HG03571 (cell line): ENCODE results near the gene FATE1.

Source experiments
- ATAC-seq: cut with Tn5 transposase; IDR thresholded peaks from one replicate; pipeline ENCODE4 v1.9.1; 2021; ENCODE audit not compliant: unreplicated experiment

The FATE1 gene

DNA sequence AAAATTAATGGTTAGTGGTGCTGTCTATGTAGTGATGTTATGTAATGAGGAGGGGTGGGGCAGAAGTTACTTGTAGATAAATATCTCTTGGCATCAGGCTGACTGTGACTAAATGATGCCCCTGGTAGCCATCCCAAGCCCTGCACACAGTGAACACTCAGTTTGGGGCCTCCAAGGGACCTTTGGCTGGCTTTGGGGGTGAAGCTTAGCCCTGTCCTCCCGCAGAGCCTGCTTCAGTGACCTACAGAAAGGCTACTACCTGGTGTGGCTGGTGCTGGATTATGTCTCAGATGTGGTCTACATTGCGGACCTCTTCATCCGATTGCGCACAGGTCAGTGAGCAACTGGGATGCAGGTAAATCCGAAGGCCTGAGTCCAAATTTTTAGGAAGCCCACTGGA, 26.5 kb downstream of the FATE1 start:
- no peak for ATAC-seq

DNA sequence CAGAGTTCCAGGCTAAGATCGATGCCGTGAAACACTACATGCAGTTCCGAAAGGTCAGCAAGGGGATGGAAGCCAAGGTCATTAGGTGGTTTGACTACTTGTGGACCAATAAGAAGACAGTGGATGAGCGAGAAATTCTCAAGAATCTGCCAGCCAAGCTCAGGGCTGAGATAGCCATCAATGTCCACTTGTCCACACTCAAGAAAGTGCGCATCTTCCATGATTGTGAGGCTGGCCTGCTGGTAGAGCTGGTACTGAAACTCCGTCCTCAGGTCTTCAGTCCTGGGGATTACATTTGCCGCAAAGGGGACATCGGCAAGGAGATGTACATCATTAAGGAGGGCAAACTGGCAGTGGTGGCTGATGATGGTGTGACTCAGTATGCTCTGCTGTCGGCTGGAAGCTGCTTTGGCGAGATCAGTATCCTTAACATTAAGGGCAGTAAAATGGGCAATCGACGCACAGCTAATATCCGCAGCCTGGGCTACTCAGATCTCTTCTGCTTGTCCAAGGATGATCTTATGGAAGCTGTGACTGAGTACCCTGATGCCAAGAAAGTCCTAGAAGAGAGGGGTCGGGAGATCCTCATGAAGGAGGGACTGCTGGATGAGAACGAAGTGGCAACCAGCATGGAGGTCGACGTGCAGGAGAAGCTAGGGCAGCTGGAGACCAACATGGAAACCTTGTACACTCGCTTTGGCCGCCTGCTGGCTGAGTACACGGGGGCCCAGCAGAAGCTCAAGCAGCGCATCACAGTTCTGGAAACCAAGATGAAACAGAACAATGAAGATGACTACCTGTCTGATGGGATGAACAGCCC, 28.0 kb downstream of the FATE1 start:
- ATAC-seq = no peak

DNA sequence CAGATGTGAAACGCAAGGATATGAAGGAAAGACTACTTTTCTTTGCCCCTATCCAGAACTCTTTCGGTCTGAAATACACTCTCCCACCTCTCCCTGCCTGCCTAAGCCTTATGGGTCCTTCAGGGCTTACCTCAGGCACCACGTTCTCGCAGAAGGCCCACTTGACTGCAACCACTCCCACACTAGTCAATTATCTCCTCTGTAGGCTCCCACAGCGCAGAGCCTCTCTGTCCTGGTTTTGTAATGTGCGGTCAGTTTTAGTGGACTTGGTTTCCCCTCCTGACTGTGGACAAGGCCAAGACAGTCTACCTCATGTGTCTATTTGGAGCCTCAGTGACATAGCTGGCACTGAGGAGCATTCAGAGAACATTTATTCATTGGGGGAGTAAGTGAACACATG, 29.8 kb downstream of the FATE1 start:
- no peak for ATAC-seq

DNA sequence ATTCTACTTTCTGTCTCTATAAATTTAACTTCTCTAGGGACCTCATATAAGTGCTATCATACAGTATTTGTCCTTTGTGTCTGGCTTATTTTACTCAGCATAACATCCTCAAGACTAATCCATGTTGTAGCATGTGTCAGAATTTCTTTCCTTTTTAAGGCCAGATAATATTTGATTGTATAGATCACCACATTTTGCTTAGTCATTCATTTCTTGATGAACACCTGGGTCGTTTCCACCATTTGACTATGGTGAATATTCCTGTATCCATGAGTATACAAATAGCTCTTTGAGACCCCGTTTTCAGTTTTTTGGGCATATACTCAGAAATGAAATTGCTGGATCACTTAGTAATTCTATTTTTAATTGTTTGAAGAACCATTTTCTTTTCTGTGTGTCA, 30.7 kb downstream of the FATE1 start:
- no peak for ATAC-seq

DNA sequence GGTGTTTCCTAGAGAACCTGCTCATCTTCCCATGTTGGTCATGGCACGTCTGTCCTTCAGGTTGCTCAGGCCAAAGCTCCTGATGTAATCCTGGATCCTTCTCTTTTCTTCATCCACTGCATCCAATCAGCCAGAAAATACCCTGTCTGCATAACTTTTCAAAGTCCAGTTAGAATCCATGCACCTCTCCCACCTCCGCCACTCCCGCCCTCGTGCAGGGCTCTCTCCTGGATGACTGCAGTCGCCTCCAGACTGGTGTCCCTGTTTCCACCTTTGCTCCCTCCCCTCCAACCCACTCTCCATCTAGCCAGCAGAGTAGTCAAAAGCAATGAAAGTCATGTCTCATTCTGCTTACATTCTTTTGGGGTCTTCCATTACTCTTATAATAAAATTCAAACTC, 34.7 kb downstream of the FATE1 start:
- ATAC-seq = no peak

DNA sequence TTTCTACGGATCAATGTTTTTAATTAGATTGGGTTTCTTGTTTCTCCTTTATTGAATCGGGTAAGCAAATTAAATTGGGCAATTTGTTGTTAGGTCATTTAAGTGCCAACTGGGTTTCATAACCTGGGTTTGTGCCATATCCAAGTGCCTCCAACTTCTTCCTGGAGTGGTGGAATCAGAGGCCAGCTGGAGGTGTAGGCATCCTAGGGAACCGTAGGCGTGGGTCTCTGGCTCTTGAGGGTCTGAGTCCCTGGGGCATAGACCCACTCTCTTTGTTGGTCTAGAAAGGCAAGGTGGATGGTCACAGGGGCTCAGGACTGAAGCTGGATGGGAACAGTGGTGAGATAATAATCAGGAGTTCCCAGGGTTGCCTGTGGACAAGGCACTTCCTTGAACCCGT, 37.0 kb downstream of the FATE1 start:
- no peak for ATAC-seq

DNA sequence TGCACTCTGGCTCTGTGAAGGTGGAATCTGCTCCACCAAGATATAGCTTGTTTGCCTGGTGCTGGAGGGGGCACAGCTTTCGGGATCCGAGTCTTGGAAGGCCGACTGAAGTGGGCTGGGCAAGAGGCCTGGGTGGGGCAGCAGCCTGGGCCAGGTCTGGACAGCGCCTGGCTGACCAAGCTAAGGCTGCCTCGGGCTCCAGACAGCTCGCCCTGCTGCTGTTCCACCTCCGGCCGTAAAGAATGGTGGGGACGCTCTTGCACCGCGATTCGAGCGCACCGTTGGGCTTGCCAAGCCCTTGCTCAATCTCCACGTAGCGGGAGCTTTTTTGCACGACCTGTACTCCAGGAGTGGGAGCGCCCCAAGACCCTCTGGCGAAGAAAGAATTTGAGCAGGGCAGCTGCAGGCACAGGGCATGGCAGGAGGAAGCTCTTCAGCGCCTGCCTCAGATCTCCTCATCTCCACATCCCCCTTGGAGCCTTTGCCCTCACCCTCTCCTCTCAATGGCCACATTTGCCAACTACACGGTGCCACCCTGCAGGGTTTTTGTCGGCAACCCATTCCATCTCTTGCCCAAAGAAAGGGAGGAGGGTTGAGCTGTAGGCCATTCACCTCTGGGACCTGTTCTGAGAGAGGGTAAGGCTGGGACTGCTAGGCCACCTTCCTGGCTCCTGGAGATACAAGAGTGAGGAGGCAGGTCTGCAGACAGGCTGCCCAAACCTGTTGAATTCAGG, 37.6 kb downstream of the FATE1 start:
- no peak for ATAC-seq

DNA sequence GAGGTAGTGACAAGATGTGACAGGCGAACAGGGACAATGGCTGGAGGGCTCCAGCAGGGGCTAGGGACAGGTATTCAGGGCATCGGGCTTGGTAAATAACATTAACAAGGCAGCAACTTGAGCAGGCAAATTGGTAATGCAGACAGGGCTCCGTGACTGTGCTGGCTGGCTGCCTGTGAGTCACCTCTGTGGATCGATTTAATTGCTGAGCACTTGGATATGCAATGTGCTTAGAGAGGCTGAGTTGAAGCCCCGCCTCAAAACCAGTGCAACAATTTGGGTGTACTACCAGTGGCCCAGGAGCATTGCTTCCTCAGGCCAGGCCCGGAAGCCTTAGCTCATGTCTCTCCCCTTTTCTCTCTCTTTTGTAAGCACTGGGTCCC, 38.2 kb downstream of the FATE1 start:
- ATAC-seq = no peak

DNA sequence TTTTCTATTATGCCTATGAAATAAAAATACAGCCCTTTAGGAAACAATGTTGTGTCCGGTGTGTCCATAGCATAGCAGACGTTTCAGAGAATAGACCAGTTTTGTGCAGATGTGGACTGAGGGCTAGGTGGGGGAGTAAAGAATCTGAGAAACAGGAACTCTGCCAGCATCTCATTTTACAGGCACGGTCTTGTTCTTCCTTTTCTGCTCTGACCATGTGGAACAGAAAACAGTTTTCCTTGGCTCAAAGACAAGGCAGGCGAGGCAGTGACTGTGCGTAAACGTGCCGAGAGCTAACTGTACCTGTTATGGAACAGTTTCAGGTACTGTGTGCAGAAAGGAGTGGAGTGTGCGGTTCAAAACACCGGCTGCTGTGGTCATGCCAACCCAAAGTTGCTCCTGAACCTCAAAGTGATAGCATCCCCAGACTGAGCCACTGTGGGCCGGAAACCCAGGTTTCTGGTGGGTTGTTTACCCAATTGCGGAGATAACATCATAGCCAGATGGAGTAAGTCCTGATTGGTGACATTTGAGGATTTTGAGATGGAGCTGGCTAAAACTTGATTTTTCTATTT, 38.9 kb downstream of the FATE1 start:
- ATAC-seq = no peak

DNA sequence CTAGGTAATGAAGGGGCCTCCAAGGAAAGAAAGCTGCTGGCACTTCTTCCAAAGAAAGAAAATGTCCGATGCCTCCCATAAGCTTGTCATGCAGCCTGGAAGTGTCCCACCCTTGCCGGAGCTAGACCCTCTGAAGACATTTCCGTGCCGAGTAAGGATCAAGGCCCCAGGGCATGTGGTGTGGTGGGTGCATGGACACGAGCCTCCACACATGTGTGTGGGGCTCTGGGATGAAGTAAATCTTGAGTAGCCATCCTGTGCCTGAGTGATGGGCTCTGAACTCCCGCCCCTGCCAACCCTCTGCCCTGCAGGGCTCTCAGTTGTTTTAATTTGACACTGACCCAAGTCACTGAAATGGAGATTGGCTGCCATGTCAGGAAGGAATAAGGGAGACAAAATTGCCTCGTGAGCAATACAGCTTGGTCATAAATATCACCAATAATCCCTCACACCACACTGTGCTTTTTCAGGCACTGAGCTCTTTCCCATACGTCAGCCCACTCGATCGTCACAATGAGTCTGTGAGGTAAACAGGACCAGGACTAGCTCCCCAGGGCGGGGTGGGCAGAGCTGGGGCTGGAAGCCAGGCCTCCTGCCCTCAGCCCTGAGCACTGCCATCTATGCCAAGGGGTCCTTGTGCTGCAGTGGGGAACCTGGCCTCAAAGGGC, 43.3 kb downstream of the FATE1 start:
- no peak for ATAC-seq

DNA sequence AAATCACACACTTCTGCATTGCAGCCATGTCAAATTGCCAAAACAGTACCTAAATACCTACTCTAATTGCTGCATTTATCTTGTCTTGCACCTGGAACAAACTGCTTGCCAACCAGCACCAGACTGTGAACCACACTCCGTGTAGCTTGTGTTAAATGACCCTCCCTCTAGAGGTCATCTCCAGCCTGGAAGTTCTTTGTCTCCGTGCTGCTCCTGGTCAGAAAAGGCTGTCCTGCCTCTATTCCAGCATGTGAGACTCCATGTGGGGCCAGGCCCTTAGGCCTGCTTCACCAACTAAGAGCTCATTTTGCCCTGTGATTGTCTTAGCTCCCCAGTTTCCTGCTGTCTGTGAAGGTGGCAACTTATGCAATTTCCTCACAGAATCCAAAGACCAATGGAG, 47.0 kb downstream of the FATE1 start:
- no peak for ATAC-seq

DNA sequence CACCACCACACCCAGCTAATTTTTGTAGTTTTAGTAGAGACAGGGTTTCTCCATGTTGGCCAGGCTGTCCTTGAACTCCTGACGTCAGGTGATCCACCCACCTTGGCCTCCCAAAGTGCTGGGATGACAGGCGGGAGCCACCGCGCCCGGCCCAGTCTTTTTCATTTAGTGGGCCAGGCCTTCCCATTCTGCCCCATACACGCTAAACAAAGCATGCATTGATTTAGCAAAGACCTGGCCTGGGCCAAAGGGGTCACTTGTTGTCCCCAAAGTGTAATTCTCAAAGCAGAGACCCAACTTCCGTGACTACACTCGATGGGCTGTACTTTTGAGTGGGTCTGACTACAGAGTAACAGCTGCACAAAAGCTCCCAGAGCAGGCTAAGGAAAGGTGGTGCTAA, 47.9 kb downstream of the FATE1 start:
- ATAC-seq = no peak

DNA sequence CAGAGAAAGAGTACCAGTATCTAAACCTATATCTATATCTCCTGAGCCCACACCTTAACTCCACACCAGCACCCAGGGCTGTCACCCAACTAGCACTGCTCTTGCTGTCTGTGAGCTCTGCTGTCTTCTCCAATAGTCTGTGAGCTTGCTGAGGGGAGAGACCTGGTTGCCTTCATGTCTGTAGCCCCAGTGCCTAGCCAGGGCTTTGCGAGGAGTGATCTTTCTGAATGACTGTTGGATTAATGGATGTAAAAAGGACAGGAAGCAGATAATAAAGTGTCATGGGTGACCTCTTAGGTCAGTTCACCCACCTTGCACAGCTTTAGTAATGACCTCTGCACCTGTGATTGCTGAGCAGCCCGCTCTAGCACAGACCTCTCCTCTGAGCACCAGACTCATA, 49.2 kb downstream of the FATE1 start:
- ATAC-seq = no peak

DNA sequence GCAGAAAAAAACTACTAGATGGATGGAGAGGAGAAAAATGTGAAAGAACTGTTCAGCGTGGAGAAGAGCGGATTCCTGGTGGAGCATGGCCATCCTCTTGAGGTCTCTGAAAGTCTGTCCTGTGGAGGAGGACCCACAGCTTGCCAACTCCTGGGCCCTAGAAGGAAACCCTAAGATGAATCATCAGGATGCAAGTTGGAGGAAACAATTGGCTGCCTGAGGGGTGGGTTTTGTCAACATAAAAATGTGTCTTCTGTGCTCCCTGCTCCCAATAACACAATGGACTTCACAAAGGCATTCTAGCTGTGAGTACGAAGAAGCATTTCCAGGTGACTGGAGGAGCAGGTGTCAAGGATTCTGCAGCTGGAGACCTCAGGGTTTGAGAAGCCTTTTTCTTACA, 55.9 kb downstream of the FATE1 start:
- no peak for ATAC-seq
